GM12878 (cell line): ENCODE results near the gene CWC27. TPM values are rescaled to one million over a fixed set of nuclear protein-coding genes. Genes with fewer than 3 reads are reported as not detected.

Experiments
- ATAC-seq: fragments of 200-7000 bp; cut with Tn5 transposase; 3 replicates; pipeline ENCODE4 v1.9.1; 2020; ENCODE audit warnings: mild to moderate bottlenecking, moderate library complexity
- BruUV-seq: library from RNA; stranded (reverse); fragments of 400-500 nt; replicated peaks from 2 replicates; lab custom pipeline; 2021; lab: Mats Ljungman, UMichigan
- CTCF ChIA-PET: fragments of 300-600 bp; sonication (Branson Sonifier 250); formaldehyde crosslinking; extraction: SDS; loops from one replicate; lab custom pipeline; 2021; ENCODE audit warnings: inconsistent platforms; lab: Yijun Ruan, JAX
- POLR2A ChIA-PET: fragments of 350-600 bp; formaldehyde crosslinking; extraction: SDS; loops from one replicate; lab custom pipeline; 2021; ENCODE audit warnings: inconsistent platforms; lab: Charles Lee
- RAD21 ChIA-PET: fragments of 300-600 bp; sonication (Branson Sonifier 250); formaldehyde crosslinking; loops from one replicate; lab custom pipeline; 2023; ENCODE audit warnings: antibody characterized with exemption; ENCODE audit not compliant: unreplicated experiment; lab: Charles Lee
- SMC1A ChIA-PET: fragments of 300-600 bp; sonication (Branson Sonifier 250); formaldehyde crosslinking; loops from one replicate; lab custom pipeline; 2023; ENCODE audit not compliant: unreplicated experiment, uncharacterized antibody; lab: Charles Lee
- DNase-seq: peaks from one replicate; pipeline ENCODE4 v3.0.0-alpha.2; 2011; ENCODE audit warnings: low read depth, low spot score
- FAIRE-seq: peaks from 3 replicates; lab custom pipeline; 2011; peaks lifted over from hg19 to GRCh38; lab: Jason Lieb, UNC
- H2AFZ ChIP-seq: 2 replicates; pipeline ENCODE4 v1.6.0; 2011; ENCODE audit warnings: low read depth, low read length, control low read depth; ENCODE audit not compliant: control insufficient read depth
- H3K27ac ChIP-seq: 2 replicates; pipeline ENCODE4 v1.5.1; 2011; ENCODE audit warnings: control low read depth; ENCODE audit not compliant: control insufficient read depth, insufficient read depth
- H3K27me3 ChIP-seq, 2 experiments: replicated peaks in 1 of 2; 2 replicates each; pipeline versions ENCODE4 v1.6.0 to v1.6.1; 2011; ENCODE audit warnings: low read length in 1 of 2; ENCODE audit not compliant: control insufficient read depth in 2 of 2, insufficient read depth in 2 of 2
- H3K36me3 ChIP-seq, 2 experiments: 2 replicates each; pipeline ENCODE4 v1.5.1; 2011; ENCODE audit warnings: low read length in 1 of 2; ENCODE audit not compliant: control insufficient read depth in 2 of 2, insufficient read depth in 2 of 2
- H3K4me1 ChIP-seq: 2 replicates; pipeline ENCODE4 v1.6.1; 2011; ENCODE audit warnings: mild to moderate bottlenecking, low read length, moderate library complexity, mixed read lengths; ENCODE audit not compliant: control insufficient read depth, insufficient read depth
- H3K4me2 ChIP-seq: 2 replicates; pipeline ENCODE4 v1.6.0; 2011; ENCODE audit warnings: control low read depth; ENCODE audit not compliant: control insufficient read depth, insufficient read depth
- H3K4me3 ChIP-seq: fragments of 200-600 bp; sonication (generic); 2 replicates; pipeline ENCODE4 v1.5.1; 2016
- H3K79me2 ChIP-seq: 2 replicates; pipeline ENCODE4 v1.6.0; 2011; ENCODE audit warnings: low read length; ENCODE audit not compliant: control insufficient read depth, insufficient read depth
- H3K9ac ChIP-seq: 2 replicates; pipeline ENCODE4 v1.8.0; 2011; ENCODE audit warnings: low read length, control low read depth, mixed read lengths; ENCODE audit not compliant: control insufficient read depth, insufficient read depth
- H3K9me3 ChIP-seq: replicated peaks from 3 replicates; pipeline ENCODE4 v1.5.1; 2011; ENCODE audit warnings: mild to moderate bottlenecking, low read length; ENCODE audit not compliant: control insufficient read depth, insufficient read depth
- H4K20me1 ChIP-seq: 2 replicates; pipeline ENCODE4 v1.6.0; 2011; ENCODE audit not compliant: control insufficient read depth, insufficient read depth
- BHLHE40 ChIP-seq, 2 experiments: fragments of 450-650 bp in 1 of 2; IDR thresholded peaks; 2 replicates each; pipeline ENCODE4 v1.6.1; 2011 to 2017; ENCODE audit warnings: low read depth in 2 of 2, borderline replicate concordance in 1 of 2, improper control_type of control experiment in 1 of 2, low read length in 1 of 2, mild to moderate bottlenecking in 1 of 2
- BMI1 ChIP-seq: fragments of 450-650 bp; IDR thresholded peaks from 2 replicates; pipeline ENCODE4 v1.6.1; 2016; ENCODE audit warnings: mild to moderate bottlenecking, moderate library complexity, borderline replicate concordance
- BRCA1 ChIP-seq: IDR thresholded peaks from 2 replicates; pipeline ENCODE4 v1.6.1; 2011; ENCODE audit warnings: low read depth, low read length, improper control_type of control experiment
- CTCF ChIP-seq, 3 experiments: IDR thresholded peaks in 2 of 3; conservative IDR thresholded peaks in 1 of 3; 2 replicates each; pipeline ENCODE4 v1.5.1; 2011; ENCODE audit warnings: low read depth in 3 of 3, low read length in 3 of 3, mild to moderate bottlenecking in 3 of 3, control low read depth in 2 of 3, moderate library complexity in 2 of 3, inconsistent platforms in 1 of 3, mixed read lengths in 1 of 3; ENCODE audit not compliant: control insufficient read depth in 2 of 3, insufficient read depth in 1 of 3; ENCODE audit errors: extremely low read depth in 1 of 3
- EED ChIP-seq: sonication (generic); IDR thresholded peaks from 2 replicates; pipeline ENCODE4 v1.6.1; 2016; ENCODE audit warnings: antibody characterized with exemption, low read depth
- MEF2A ChIP-seq: IDR thresholded peaks from 2 replicates; pipeline ENCODE4 v1.6.1; 2011; ENCODE audit warnings: low read depth, mild to moderate bottlenecking, low read length, moderate library complexity; ENCODE audit not compliant: insufficient read depth
- MYC ChIP-seq: IDR thresholded peaks from 2 replicates; pipeline ENCODE4 v1.6.1; 2011; ENCODE audit warnings: mild to moderate bottlenecking, low read length, moderate library complexity, inconsistent platforms; ENCODE audit not compliant: insufficient read depth, insufficient replicate concordance, insufficient read length, severe bottlenecking
- SKIL ChIP-seq: fragments of 450-650 bp; IDR thresholded peaks from 2 replicates; pipeline ENCODE4 v1.6.1; 2017; ENCODE audit warnings: mild to moderate bottlenecking, low read depth, inconsistent platforms; ENCODE audit not compliant: poor library complexity, severe bottlenecking
- SREBF1 ChIP-seq: IDR thresholded peaks from 2 replicates; pipeline ENCODE4 v1.6.1; 2012; ENCODE audit warnings: mild to moderate bottlenecking, low read length
- SUPT20H ChIP-seq: IDR thresholded peaks from 2 replicates; pipeline ENCODE4 v1.6.1; 2011; ENCODE audit warnings: low read depth, mild to moderate bottlenecking, low read length, moderate library complexity, borderline replicate concordance; ENCODE audit not compliant: control insufficient read depth
- USF1 ChIP-seq: IDR thresholded peaks from 2 replicates; pipeline ENCODE4 v1.6.1; 2011; ENCODE audit warnings: borderline replicate concordance, low read depth, mild to moderate bottlenecking, moderate library complexity, mixed read lengths, low read length; ENCODE audit not compliant: insufficient read depth; ENCODE audit errors: extremely low read length
- in situ Hi-C: fragments of 300-500 bp; cut with MboI; formaldehyde crosslinking; loops from 9 replicates; pipeline ENCODE4 v1.14.3; 2018; ENCODE audit warnings: mixed read lengths
- intact Hi-C: fragments of 100-400 bp; cut with micrococcal nuclease; formaldehyde crosslinking; loops from one replicate; pipeline ENCODE4 v1.14.2; 2022; ENCODE audit not compliant: unreplicated experiment
- polyA plus RNA-seq, 11 experiments: library from polyadenylated mRNA; depleted of rRNA in 4 of 11; unstranded in 6 of 11; stranded (reverse) in 5 of 11; fragments of >200 nt; fragmentation: Nextera tagmentation in 4 of 11; fragmentation: Illumina TruSeq in 1 of 11; extraction: Ambion mirVana in 4 of 11; extraction: Trizol in 1 of 11; gene quantifications; 1 replicate in 1 of 11; 2 replicates in 10 of 11; pipeline versions ENCODE4 v1.2.1 to v1.2.3, GENCODE V29; 2011 to 2016; ENCODE audit warnings: inconsistent platforms in 2 of 11, missing spikeins in 2 of 11, low read depth in 1 of 11
- total RNA-seq, 4 experiments: library from RNA; depleted of rRNA in 3 of 4; stranded (reverse); fragments of >200 nt in 3 of 4; fragmentation: Illumina TruSeq in 1 of 4; extraction: Trizol in 1 of 4; gene quantifications; 2 replicates each; pipeline versions ENCODE4 v1.2.1 to v1.2.3, GENCODE V29; 2013 to 2021
- TF ChIP-seq, protein P1 (sequence below): IDR thresholded peaks from 2 replicates; pipeline ENCODE4 v1.6.1; 2011; ENCODE audit warnings: low read depth, low read length, improper control_type of control experiment, borderline replicate concordance
- TF ChIP-seq, protein P2 (sequence below): fragments of 450-650 bp; IDR thresholded peaks from 2 replicates; pipeline ENCODE4 v1.6.1; 2016; ENCODE audit warnings: mild to moderate bottlenecking

Gene CWC27
- total and polyA plus RNA-seq, 10 of the 15 experiments (the other 5 are each of a cell fraction or from before 2014, with no cell fraction given): 21.7 to 61.9 (median 47.0) TPM

DNA sequence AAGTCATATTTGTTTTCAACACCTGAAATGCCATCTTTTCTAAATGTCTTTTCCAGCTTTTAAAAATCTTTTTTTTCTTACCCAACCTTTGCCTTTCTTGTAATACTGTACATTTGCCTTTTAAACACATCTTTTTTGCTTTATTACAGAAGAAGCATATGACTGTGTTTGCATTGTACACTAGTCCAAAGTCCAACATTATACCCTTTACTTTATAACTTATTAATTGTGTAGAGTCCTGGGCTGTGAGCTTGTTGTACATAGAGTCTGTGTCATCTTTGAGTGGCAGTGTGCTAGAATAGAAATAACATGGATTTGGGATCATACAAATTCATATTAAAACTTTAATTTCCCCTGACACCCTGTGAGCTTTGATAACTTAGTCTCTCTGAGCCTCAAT is 23.7 kb downstream of the CWC27 start:
- Histone ChIP-seq H3K9me3 (no peaks in the 10 kb centered on the region), H3K36me3 (0 out of 4 replicates have a peak, but pooled peaks cover 0 to 5% of the 10 kb centered on the region in 2 experiments), H3K27me3 (no peaks in the 10 kb centered on the region), H3K9ac (no peak overlapping the region), H3K4me3 (no peak overlapping the region), H3K4me2 (no peak overlapping the region), H3K79me2 (no peaks in the 10 kb centered on the region), H3K4me1 (no peaks in the 10 kb centered on the region), H4K20me1 (no peaks in the 10 kb centered on the region), H2AFZ (no peak overlapping the region), H3K27ac (no peak overlapping the region)
- ChIA-PET SMC1A (interaction anchor here (0.6 to 1.2 kb wide), 2 partner anchors 41 to 645 kb away, joined by 3 read pairs; no protein-coding TSS in a partner anchor), CTCF (interaction anchor here (1.5 to 2.0 kb wide), 3 partner anchors 19 to 691 kb away, joined by 3 to 6 read pairs (median 5); no protein-coding TSS in a partner anchor), RAD21 (interaction anchor here (1.8 kb wide), 1 partner anchor 157 kb away, joined by 4 read pairs; no protein-coding TSS in a partner anchor), POLR2A (no interaction called here)
- no TSS peak for BruUV-seq
- in situ Hi-C loops: no loop called here
- ATAC-seq (no peak), FAIRE-seq (no peak), DNase-seq (no peak)
- no peak for TF ChIP-seq EED
- TF ChIP-seq MEF2A: no peak
- TF ChIP-seq USF1: no peak
- no peak for TF ChIP-seq SREBF1
- no peak for TF ChIP-seq MYC
- no peak for TF ChIP-seq BHLHE40 (IDR thresholded peaks at IDR 0.05; ENCODE audit: borderline replicate concordance in 1 of 2, low read depth in 2 of 2, low read length in 1 of 2)
- no peak for TF ChIP-seq BRCA1
- TF ChIP-seq BMI1: no peak
- TF ChIP-seq SKIL: no peak
- TF ChIP-seq, protein P1, sequence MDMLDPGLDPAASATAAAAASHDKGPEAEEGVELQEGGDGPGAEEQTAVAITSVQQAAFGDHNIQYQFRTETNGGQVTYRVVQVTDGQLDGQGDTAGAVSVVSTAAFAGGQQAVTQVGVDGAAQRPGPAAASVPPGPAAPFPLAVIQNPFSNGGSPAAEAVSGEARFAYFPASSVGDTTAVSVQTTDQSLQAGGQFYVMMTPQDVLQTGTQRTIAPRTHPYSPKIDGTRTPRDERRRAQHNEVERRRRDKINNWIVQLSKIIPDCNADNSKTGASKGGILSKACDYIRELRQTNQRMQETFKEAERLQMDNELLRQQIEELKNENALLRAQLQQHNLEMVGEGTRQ: no peak
- no peak for TF ChIP-seq CTCF (IDR thresholded peaks at IDR 0.05 in 2 of 3, conservative IDR thresholded peaks at IDR 0.05 in 1 of 3; ENCODE audit: control insufficient read depth in 2 of 3, extremely low read depth in 1 of 3, insufficient read depth in 1 of 3, low read depth in 3 of 3, low read length in 3 of 3)
- TF ChIP-seq, protein P2, sequence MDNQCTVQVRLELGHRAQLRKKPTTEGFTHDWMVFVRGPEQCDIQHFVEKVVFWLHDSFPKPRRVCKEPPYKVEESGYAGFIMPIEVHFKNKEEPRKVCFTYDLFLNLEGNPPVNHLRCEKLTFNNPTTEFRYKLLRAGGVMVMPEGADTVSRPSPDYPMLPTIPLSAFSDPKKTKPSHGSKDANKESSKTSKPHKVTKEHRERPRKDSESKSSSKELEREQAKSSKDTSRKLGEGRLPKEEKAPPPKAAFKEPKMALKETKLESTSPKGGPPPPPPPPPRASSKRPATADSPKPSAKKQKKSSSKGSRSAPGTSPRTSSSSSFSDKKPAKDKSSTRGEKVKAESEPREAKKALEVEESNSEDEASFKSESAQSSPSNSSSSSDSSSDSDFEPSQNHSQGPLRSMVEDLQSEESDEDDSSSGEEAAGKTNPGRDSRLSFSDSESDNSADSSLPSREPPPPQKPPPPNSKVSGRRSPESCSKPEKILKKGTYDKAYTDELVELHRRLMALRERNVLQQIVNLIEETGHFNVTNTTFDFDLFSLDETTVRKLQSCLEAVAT: no peak
- TF ChIP-seq SUPT20H: no peak
- intact Hi-C loops: no loop called here
